Gastroesophageal sphincter (tissue), 3 donors: ENCODE data around the gene RASAL3.

Experiments used
- POLR2A ChIP-seq, 2 donors: fragments of 450-650 bp; IDR thresholded peaks; one replicate each; pipeline ENCODE4 v1.6.1; 2017; ENCODE audit warnings: antibody characterized with exemption in 2 of 2, mild to moderate bottlenecking in 2 of 2, moderate library complexity in 1 of 2
- TF ChIP-seq, protein P1 (sequence below), 4 experiments: fragments of 200-600 bp in 2 of 4; fragments of 450-650 bp in 2 of 4; sonication (generic) in 1 of 4; IDR thresholded peaks; one replicate each; pipeline ENCODE4 v1.5.1; 2017 to 2019; ENCODE audit warnings: antibody characterized with exemption in 4 of 4, mild to moderate bottlenecking in 2 of 4, moderate library complexity in 2 of 4

DNA sequence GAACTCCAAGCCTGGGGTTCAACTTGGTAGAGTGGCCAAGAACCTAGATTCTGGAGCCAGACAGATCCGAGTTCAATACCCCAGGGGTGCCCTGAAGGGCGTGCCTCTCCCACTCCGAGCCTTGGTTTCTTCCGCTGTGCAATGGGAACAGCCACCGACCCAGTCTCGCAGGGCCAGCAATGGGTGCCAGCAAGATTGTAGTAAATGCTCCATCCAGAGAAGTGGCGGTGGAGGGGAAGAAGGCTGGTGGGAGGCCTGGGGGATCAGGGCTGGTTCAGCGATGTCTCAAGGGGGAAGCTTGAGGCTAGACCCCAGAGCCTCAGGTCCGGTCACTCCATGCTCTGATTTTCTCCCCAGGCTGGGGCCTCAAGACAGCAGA is 19.1 kb downstream of the RASAL3 start:
- TF ChIP-seq, protein P1, sequence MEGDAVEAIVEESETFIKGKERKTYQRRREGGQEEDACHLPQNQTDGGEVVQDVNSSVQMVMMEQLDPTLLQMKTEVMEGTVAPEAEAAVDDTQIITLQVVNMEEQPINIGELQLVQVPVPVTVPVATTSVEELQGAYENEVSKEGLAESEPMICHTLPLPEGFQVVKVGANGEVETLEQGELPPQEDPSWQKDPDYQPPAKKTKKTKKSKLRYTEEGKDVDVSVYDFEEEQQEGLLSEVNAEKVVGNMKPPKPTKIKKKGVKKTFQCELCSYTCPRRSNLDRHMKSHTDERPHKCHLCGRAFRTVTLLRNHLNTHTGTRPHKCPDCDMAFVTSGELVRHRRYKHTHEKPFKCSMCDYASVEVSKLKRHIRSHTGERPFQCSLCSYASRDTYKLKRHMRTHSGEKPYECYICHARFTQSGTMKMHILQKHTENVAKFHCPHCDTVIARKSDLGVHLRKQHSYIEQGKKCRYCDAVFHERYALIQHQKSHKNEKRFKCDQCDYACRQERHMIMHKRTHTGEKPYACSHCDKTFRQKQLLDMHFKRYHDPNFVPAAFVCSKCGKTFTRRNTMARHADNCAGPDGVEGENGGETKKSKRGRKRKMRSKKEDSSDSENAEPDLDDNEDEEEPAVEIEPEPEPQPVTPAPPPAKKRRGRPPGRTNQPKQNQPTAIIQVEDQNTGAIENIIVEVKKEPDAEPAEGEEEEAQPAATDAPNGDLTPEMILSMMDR (IDR thresholded peaks at IDR 0.05) = no peak
- no peak for TF ChIP-seq POLR2A (IDR thresholded peaks at IDR 0.05)
